Effector CD8-positive, alpha-beta T cell (primary cell): ENCODE results near the gene METRNL.

ENCODE experiments used
- DNase-seq: peaks from one replicate; lab custom pipeline; 2025; lab: John Stamatoyannopoulos, UW

Gene METRNL

GRCh38 chr17:83092186-83092585, 12.8 kb downstream of the METRNL start:
- no peak for DNase-seq

GRCh38 chr17:83092931-83093330, 13.5 kb downstream of the METRNL start:
- no peak for DNase-seq

GRCh38 chr17:83093506-83093905, 14.1 kb downstream of the METRNL start:
- no peak for DNase-seq

GRCh38 chr17:83094291-83094690, 14.9 kb downstream of the METRNL start:
- no peak for DNase-seq

- DNase-seq: no peak
Observed at GRCh38 chr17:83095016-83095415, 15.6 kb downstream of the METRNL start.

GRCh38 chr17:83096401-83097224, 17.2 kb downstream of the METRNL start:
- no peak for DNase-seq

- no peak for DNase-seq
Observed at GRCh38 chr17:83097831-83098230, 18.4 kb downstream of the METRNL start.

- no peak for DNase-seq
Observed at GRCh38 chr17:83098241-83099085, 19.1 kb downstream of the METRNL start.

GRCh38 chr17:83099086-83099555, 19.7 kb downstream of the METRNL start:
- DNase-seq: no peak

- no peak for DNase-seq
Observed at GRCh38 chr17:83099570-83100181, 20.3 kb downstream of the METRNL start.

GRCh38 chr17:83100220-83100852, 20.9 kb downstream of the METRNL start:
- DNase-seq: no peak

GRCh38 chr17:83100853-83101391, 21.5 kb downstream of the METRNL start:
- DNase-seq: no peak

GRCh38 chr17:83101805-83102480, 22.5 kb downstream of the METRNL start:
- DNase-seq: no peak

- no peak for DNase-seq
Observed at GRCh38 chr17:83103200-83103942, 24.0 kb downstream of the METRNL start.

GRCh38 chr17:83103943-83104311, 24.5 kb downstream of the METRNL start:
- no peak for DNase-seq

- DNase-seq: no peak
Observed at GRCh38 chr17:83104577-83105505, 25.4 kb downstream of the METRNL start.

- DNase-seq: no peak
Observed at GRCh38 chr17:83105512-83105911, 26.1 kb downstream of the METRNL start.

- no peak for DNase-seq
Observed at GRCh38 chr17:83106056-83106588, 26.7 kb downstream of the METRNL start.
